Keratinocyte (primary cell): ENCODE measurements around the gene SLC36A2.

Experiments used
- CTCF ChIP-seq, 3 experiments: IDR thresholded peaks in 1 of 3; conservative IDR thresholded peaks in 1 of 3; optimal IDR thresholded peaks in 1 of 3; 2 replicates in 2 of 3; 3 replicates in 1 of 3; pipeline versions ENCODE3 to v1.5.1; 2011; ENCODE audit warnings: low read length in 3 of 3, mild to moderate bottlenecking in 3 of 3, moderate library complexity in 2 of 3, control low read depth in 1 of 3, inconsistent platforms in 1 of 3; ENCODE audit not compliant: insufficient read depth in 2 of 3; ENCODE audit errors: extremely low read depth in 1 of 3
- EZH2 ChIP-seq: IDR thresholded peaks from one replicate; pipeline ENCODE4 v1.6.1; 2012; ENCODE audit warnings: inconsistent platforms, mild to moderate bottlenecking, low read length, moderate library complexity

DNA sequence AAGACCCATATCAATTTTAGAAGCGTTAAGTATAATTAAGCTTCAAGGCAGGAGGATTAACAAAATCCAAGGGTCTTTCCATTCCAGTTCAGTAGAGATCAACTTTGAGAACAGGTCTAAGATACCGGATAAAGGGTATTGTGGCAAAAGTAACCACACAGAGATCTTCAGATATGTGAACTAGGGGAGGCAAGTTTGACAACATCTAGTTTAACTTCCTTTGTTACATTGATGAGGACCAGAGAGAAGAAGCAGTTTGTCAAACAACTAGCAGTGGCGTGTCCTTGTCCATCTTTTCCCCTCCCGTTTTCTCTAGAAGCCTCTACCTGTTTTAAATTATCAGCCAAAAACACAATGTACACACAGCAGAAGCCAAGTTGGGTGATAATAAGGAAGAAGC, 8.6 kb downstream of the SLC36A2 start:
- TF ChIP-seq CTCF (optimal IDR thresholded peaks at IDR 0.05 in 1 of 3, IDR thresholded peaks at IDR 0.05 in 1 of 3, conservative IDR thresholded peaks at IDR 0.05 in 1 of 3; ENCODE audit: extremely low read depth in 1 of 3, insufficient read depth in 2 of 3, low read length in 3 of 3), result no peak
- no peak for TF ChIP-seq EZH2
